HG02588 (cell line): Measurements from ENCODE around the gene OR51E1.

Experiments used
- ATAC-seq: cut with Tn5 transposase; IDR thresholded peaks from one replicate; pipeline ENCODE4 v1.9.1; 2021; ENCODE audit warnings: mild to moderate bottlenecking, moderate library complexity; ENCODE audit not compliant: unreplicated experiment

OR51E1 gene

DNA sequence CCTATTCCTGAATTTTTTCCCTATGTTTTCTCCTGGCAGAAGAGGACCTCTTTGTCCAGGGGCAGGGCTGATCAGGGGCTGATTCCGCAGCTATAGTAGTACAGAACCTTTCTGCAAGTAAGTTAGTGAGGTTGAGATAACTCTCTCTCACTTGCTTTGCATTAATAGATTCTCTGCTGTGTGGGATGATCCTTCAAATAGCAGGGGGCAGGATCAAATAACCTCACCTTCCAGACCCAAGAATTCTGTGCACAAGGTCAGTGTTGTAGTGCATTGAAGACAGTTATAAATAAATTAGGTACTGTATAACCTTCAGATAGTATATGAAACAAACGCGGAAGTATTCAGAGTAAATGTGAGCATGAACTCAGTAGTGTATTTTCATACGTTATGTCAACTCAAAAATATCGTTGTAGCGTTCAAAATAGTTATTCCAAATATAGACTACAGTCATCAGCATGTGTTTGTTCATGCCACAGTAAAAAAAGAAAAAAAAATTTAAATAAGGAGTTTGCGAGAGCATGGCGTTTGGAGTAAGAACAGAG is 61.1 kb downstream of the OR51E1 start:
- no peak for ATAC-seq
